Fibroblast of villous mesenchyme (primary cell): ENCODE data around the gene CLDN20. TPM values are rescaled to one million over a fixed set of nuclear protein-coding genes. Genes with fewer than 3 reads are reported as not detected.
"Not testable (repeated sequence)": the region's sequence is repeated elsewhere in the genome, so short reads cannot be mapped to it uniquely, and the experiment has no call there.

Experiments used
- DNase-seq: peaks from one replicate; pipeline ENCODE4 v3.0.0-alpha.2; 2010; ENCODE audit warnings: low read depth
- H3K4me3 ChIP-seq: 2 replicates; pipeline ENCODE4 v1.5.1; 2011; ENCODE audit warnings: low read depth, mild to moderate bottlenecking, low read length
- total RNA-seq: library from RNA; depleted of rRNA; stranded (reverse); fragments of >200 nt; gene quantifications from 2 replicates; pipeline ENCODE4 v1.2.3, GENCODE V29; 2012
- TF ChIP-seq, protein P1 (sequence below): IDR thresholded peaks from 2 replicates; pipeline ENCODE4 v1.5.1; 2012; ENCODE audit warnings: low read depth, mild to moderate bottlenecking, low read length; ENCODE audit not compliant: insufficient read depth

CLDN20 gene
- total RNA-seq, 1 donor: not detected

DNA sequence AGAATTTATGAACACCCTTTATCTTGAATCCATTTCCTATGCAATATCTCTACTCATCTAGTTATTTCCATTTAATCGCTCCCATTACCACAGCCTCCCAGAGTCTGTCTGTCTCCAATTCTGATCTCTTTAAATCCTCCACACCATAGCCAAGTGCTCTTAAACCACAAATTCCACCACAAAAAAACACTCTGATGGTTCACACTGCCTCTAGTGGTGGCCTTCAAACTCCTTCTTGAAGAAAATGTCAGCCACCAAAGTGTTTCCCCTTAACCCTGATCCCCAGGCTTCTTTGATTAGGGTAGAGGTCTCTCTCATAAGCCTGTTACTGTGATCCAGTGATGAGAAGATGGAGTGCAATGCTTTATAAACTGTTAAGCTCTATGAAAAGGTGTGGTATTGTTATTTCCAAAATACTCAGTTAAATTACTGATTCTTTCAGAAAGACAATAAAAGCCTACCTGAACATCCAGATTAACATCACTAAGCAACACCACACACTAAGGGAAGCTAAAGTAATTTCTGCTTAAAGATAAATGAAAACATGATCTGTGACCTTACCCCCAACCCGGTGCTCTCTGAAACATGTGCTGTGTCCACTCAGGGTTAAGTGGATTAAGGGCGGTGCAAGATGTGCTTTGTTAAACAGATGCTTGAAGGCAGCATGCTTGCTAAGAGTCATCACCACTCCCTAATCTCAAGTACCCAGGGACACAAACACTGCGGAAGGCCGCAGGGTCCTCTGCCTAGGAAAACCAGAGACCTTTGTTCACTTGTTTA, 4.5 kb downstream of the CLDN20 start:
- DNase-seq: peak; percentile 52
- not testable (repeated sequence) for H3K4me3 ChIP-seq
- TF ChIP-seq, protein P1, sequence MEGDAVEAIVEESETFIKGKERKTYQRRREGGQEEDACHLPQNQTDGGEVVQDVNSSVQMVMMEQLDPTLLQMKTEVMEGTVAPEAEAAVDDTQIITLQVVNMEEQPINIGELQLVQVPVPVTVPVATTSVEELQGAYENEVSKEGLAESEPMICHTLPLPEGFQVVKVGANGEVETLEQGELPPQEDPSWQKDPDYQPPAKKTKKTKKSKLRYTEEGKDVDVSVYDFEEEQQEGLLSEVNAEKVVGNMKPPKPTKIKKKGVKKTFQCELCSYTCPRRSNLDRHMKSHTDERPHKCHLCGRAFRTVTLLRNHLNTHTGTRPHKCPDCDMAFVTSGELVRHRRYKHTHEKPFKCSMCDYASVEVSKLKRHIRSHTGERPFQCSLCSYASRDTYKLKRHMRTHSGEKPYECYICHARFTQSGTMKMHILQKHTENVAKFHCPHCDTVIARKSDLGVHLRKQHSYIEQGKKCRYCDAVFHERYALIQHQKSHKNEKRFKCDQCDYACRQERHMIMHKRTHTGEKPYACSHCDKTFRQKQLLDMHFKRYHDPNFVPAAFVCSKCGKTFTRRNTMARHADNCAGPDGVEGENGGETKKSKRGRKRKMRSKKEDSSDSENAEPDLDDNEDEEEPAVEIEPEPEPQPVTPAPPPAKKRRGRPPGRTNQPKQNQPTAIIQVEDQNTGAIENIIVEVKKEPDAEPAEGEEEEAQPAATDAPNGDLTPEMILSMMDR: peak; percentile 64

DNA sequence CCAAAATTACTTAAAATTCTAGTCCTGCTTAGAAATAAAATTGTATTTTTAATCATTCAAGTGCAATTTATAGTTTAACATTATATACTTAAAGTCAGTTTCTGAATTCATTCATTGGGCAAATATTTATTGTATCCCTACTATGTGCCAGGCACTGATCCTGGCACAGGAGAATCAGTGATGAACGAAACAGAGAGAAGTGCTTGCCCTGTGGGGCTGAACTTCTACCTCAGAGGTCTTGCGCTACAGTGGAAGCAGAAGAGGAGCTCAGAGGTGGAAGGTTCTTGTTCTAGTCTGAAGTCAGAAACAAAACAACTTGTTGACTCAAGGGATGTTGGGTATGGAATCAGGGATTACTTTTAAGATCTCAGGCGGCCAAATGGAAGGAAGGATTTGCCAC, 6.0 kb downstream of the CLDN20 start:
- TF ChIP-seq, protein P1: no peak
- no peak overlapping the region for H3K4me3 ChIP-seq
- no peak for DNase-seq

DNA sequence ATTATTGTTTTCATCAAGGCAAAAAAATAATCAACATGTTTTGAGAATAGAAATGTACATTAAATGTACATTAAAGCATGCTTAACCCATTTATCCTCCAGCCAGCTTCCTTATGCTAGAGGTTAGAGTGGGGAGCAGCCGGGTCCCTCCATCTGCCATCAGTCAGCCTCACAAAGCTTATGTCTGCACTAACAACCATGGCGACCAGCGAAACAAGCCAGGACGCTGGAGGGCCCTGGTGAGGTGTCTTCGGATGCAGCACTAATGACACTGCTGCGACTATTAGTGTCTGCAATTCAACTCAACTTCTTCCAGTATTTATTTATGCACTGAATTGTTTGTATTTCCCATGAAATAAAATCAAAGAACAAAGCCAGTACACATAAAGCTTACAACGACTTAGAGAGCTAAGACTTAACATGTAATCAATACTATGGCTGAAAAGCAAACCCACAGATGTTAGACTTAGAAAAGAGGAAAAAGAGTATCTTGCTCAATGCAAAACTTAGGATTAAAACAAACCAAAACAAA, 6.8 kb downstream of the CLDN20 start:
- TF ChIP-seq, protein P1: no peak

DNA sequence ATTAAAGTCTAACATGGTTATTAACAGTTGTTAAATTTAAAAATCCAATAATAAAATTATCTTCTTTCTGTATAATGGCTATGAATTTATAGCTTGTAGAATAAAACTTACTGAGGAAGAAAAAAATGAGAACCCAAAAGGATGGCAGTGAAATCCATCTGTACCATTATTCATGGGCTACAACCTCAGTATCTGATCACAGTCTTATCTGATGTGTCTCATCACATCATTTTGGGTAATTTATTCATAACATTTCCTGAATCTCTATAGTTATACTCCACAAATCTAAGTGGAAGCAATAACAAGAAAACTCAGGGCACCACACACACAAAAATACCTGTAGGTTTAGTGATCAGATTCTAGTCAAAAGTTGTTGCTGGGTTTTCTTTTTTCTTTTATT, 7.3 kb downstream of the CLDN20 start:
- TF ChIP-seq, protein P1: no peak
- H3K4me3 ChIP-seq: no peak overlapping the region
- no peak for DNase-seq

More for the DNA sequence above, 6.8 kb downstream of the CLDN20 start:
- DNase-seq: no peak
- no peak overlapping the region for H3K4me3 ChIP-seq

DNA sequence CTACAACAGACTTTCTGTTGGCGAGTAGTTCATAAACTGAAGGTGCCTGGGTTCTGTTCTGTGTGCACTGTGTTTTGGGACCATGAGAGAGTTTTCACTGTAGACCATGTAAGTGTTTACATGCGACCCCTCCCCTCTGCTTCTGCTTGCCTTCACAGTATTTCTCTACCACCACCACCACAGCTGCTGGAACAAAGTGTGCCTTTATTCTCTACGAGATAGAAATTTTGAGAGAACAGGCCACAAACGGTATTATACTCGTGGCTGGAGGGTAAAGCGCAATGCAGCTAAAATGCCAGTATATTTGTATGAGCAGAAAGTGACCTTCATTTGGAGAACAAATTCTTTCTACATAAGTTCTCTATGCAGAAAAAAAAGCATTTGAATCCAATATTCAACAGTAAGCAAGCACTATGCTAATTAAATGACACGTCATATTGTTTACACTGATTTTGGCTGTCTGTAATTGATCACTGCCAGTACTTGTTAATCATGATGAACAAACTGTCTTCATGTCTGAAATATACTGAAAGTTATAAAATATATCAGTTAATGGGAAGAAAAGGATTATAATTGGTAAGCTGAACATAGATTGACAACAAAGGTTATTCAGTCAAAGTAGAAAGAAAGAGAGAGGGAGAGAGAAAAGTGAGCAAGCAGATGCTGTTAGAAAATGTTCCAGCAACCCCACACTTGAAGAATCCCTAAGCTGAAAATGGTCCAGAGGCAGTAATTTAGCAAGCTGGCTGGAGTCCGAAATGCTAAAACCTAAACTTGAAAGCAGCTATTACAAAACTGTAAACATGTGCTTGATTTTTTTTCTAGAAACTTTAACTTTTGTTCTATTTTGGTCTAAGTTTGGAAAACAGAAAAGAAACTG, 8.8 kb downstream of the CLDN20 start:
- H3K4me3 ChIP-seq: no peak overlapping the region
- TF ChIP-seq, protein P1: no peak
- peak; percentile 73 for DNase-seq

DNA sequence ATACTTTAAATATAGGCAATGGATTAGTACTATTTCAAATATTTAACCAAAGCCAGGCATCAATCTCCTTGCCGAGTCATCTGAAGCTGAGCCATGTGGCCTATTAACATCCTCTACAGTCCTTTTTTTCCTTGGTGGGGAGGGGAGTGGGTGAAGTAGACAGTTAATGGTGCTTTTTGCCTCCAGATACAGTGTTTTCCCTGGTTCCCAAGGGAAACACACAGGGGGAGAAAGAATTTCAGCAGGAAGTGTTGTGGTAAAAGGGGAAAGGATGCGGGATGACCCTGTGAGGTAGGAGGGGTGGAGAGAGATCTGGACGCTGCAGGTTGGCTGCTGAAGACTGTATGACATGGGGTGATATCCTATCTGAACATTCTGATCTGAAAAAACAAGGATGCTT, 9.6 kb downstream of the CLDN20 start:
- no peak overlapping the region for H3K4me3 ChIP-seq
- TF ChIP-seq, protein P1: no peak
- DNase-seq: peak; percentile 88
